ENCODE results near the gene PRKCA.

The PRKCA gene

GRCh38 chr17:66634193-66634592 is 331.8 kb downstream of the PRKCA start:
- no peak for DNase-seq

- no peak for DNase-seq
Observed at GRCh38 chr17:66635386-66636045, 333.1 kb downstream of the PRKCA start.

- DNase-seq, result no peak
Observed at GRCh38 chr17:66636111-66636510, 333.7 kb downstream of the PRKCA start.

GRCh38 chr17:66637491-66637890 is 335.1 kb downstream of the PRKCA start:
- no peak for DNase-seq

GRCh38 chr17:66638707-66639479 is 336.5 kb downstream of the PRKCA start:
- DNase-seq, result no peak

GRCh38 chr17:66643815-66644710 is 341.6 kb downstream of the PRKCA start:
- no peak for DNase-seq

- DNase-seq, result no peak
Observed at GRCh38 chr17:66645259-66645658, 342.8 kb downstream of the PRKCA start.

- DNase-seq, result peak; percentile 84
Observed at GRCh38 chr17:66647391-66647983, 345.1 kb downstream of the PRKCA start.

- no peak for DNase-seq
Observed at GRCh38 chr17:66649818-66650543, 347.6 kb downstream of the PRKCA start.

GRCh38 chr17:66650544-66650877 is 348.1 kb downstream of the PRKCA start:
- DNase-seq, result no peak

GRCh38 chr17:66652840-66653507 is 350.6 kb downstream of the PRKCA start:
- no peak for DNase-seq

- no peak for DNase-seq
Observed at GRCh38 chr17:66654106-66654740, 351.8 kb downstream of the PRKCA start.

- DNase-seq, result no peak
Observed at GRCh38 chr17:66654764-66655163, 352.4 kb downstream of the PRKCA start.

- no peak for DNase-seq
Observed at GRCh38 chr17:66655461-66655860, 353.0 kb downstream of the PRKCA start.

- DNase-seq, result peak; percentile 44
Observed at GRCh38 chr17:66655861-66656260, 353.4 kb downstream of the PRKCA start.

GRCh38 chr17:66661411-66662256 is 359.2 kb downstream of the PRKCA start:
- DNase-seq, result peak; percentile 99

- DNase-seq, result no peak
Observed at GRCh38 chr17:66662496-66662895, 360.1 kb downstream of the PRKCA start.

GRCh38 chr17:66663041-66663606 is 360.7 kb downstream of the PRKCA start:
- DNase-seq, result no peak

- no peak for DNase-seq
Observed at GRCh38 chr17:66664336-66664735, 361.9 kb downstream of the PRKCA start.

GRCh38 chr17:66665194-66665593 is 362.8 kb downstream of the PRKCA start:
- no peak for DNase-seq

All from NCI-H69 (cell line).